OCI-LY7 (cell line): Measurements from ENCODE around the gene MRPS12. TPM values are rescaled to one million over a fixed set of nuclear protein-coding genes. Genes with fewer than 3 reads are reported as not detected.

Experiments used
- BruUV-seq: library from RNA; stranded (reverse); fragments of 400-500 nt; replicated peaks from 2 replicates; lab custom pipeline; 2021; lab: Mats Ljungman, UMichigan
- CTCF ChIA-PET: fragments of 300-600 bp; sonication (Branson Sonifier 250); formaldehyde crosslinking; loops from one replicate; lab custom pipeline; 2022; ENCODE audit warnings: antibody characterized with exemption; ENCODE audit not compliant: unreplicated experiment; lab: Charles Lee
- POLR2A ChIA-PET: fragments of 300-600 bp; sonication (Branson Sonifier 250); formaldehyde crosslinking; loops from one replicate; lab custom pipeline; 2022; ENCODE audit warnings: antibody characterized with exemption; lab: Charles Lee
- DNase-seq: peaks from one replicate; pipeline ENCODE4 v3.0.0-alpha.2; 2015; ENCODE audit warnings: low spot score
- H2AFZ ChIP-seq: fragments of 200-600 bp; sonication (generic), shearing (Covaris generic); 2 replicates; pipeline ENCODE4 v1.6.1; 2014; ENCODE audit warnings: mild to moderate bottlenecking, antibody characterized with exemption, low read length, moderate library complexity
- H3K27ac ChIP-seq: fragments of 200-600 bp; sonication (generic); 2 replicates; pipeline ENCODE4 v1.5.1; 2014; ENCODE audit warnings: mixed run types, low read depth, mild to moderate bottlenecking, moderate library complexity, low read length, inconsistent platforms; ENCODE audit not compliant: poor library complexity, severe bottlenecking
- H3K36me3 ChIP-seq: fragments of 200-600 bp; sonication (generic); 2 replicates; pipeline ENCODE4 v1.6.1; 2014; ENCODE audit warnings: mild to moderate bottlenecking, antibody characterized with exemption, low read length, moderate library complexity, mixed read lengths; ENCODE audit not compliant: insufficient read depth
- H3K4me1 ChIP-seq: fragments of 200-600 bp; sonication (generic); 2 replicates; pipeline ENCODE4 v1.5.1; 2014; ENCODE audit warnings: mild to moderate bottlenecking, low read length; ENCODE audit not compliant: insufficient read depth, poor library complexity, severe bottlenecking
- H3K4me2 ChIP-seq: fragments of 200-600 bp; sonication (generic); 2 replicates; pipeline ENCODE4 v1.6.1; 2014; ENCODE audit warnings: mild to moderate bottlenecking, low read length
- H3K4me3 ChIP-seq: fragments of 200-600 bp; sonication (generic); 2 replicates; pipeline ENCODE4 v1.5.1; 2014; ENCODE audit warnings: mild to moderate bottlenecking, low read depth, low read length; ENCODE audit not compliant: poor library complexity, severe bottlenecking
- H3K79me2 ChIP-seq: fragments of 200-600 bp; sonication (generic); 2 replicates; pipeline ENCODE4 v1.6.1; 2016; ENCODE audit warnings: low read depth, mild to moderate bottlenecking, low read length, moderate library complexity, mixed read lengths; ENCODE audit not compliant: insufficient read depth
- H3K9me2 ChIP-seq: fragments of 200-600 bp; sonication (generic); 2 replicates; pipeline ENCODE4 v1.6.1; 2016; ENCODE audit warnings: mild to moderate bottlenecking, low read length, mixed read lengths; ENCODE audit not compliant: insufficient read depth
- H3K9me3 ChIP-seq: fragments of 200-600 bp; sonication (generic); 2 replicates; pipeline ENCODE4 v1.6.1; 2014; ENCODE audit warnings: mild to moderate bottlenecking, mixed run types, low read length, mixed read lengths
- H4K20me1 ChIP-seq: fragments of 200-600 bp; sonication (generic); 2 replicates; pipeline ENCODE4 v1.6.1; 2014; ENCODE audit warnings: mild to moderate bottlenecking, antibody characterized with exemption, low read length, moderate library complexity, mixed read lengths; ENCODE audit not compliant: insufficient read depth
- CTCF ChIP-seq: fragments of 200-600 bp; sonication (generic); conservative IDR thresholded peaks from 2 replicates; pipeline ENCODE4 v1.5.1; 2014; ENCODE audit warnings: mild to moderate bottlenecking, antibody characterized with exemption, low read length, moderate library complexity, mixed read lengths
- EZH2phosphoT487 ChIP-seq: fragments of 200-600 bp; sonication (generic); IDR thresholded peaks from 2 replicates; pipeline ENCODE4 v1.6.1; 2018; ENCODE audit warnings: low read depth, borderline replicate concordance, mild to moderate bottlenecking, mixed run types, antibody characterized with exemption, low read length, moderate library complexity, mixed read lengths
- intact Hi-C: fragments of 100-400 bp; cut with micrococcal nuclease; formaldehyde crosslinking; loops from one replicate; pipeline ENCODE4 v1.10.0; 2022; ENCODE audit not compliant: unreplicated experiment
- total RNA-seq, 2 experiments: library from RNA; depleted of rRNA in 1 of 2; stranded (reverse); fragments of >200 nt in 1 of 2; shearing (Covaris generic) in 1 of 2; gene quantifications; 2 replicates each; pipeline ENCODE4 v1.2.3, GENCODE V29; 2014 to 2022

Gene MRPS12
- total RNA-seq, 2 experiments from 2014 or later: 63.5 to 74.6 TPM

- intact Hi-C loops: no loop called here
- Histone ChIP-seq H3K9me2 (no peaks in the 10 kb centered on the region), H3K27ac (no peak overlapping the region), H3K9me3 (no peaks in the 10 kb centered on the region), H3K79me2 (no peaks in the 10 kb centered on the region), H4K20me1 (no peaks in the 10 kb centered on the region), H3K4me3 (no peak overlapping the region), H3K36me3 (no peaks in the 10 kb centered on the region), H3K4me1 (no peaks in the 10 kb centered on the region), H2AFZ (no peak overlapping the region), H3K4me2 (no peak overlapping the region)
- ChIA-PET POLR2A (no interaction called here), CTCF (no interaction called here)
- DNase-seq: no peak
- no peak for TF ChIP-seq EZH2phosphoT487
- no peak for TF ChIP-seq CTCF
- BruUV-seq: no TSS peak
These were observed 15.1 kb upstream of the MRPS12 start for GRCh38 chr19:38915329-38916321.

GRCh38 chr19:38917516-38917915, 13.2 kb upstream of the MRPS12 start:
- intact Hi-C loops: no loop called here
- ChIA-PET CTCF (no interaction called here), POLR2A (interaction anchor here (0.5 kb wide), 2 partner anchors 156 to 376 kb away, joined by 4 read pairs; no protein-coding TSS in a partner anchor)

More at GRCh38 chr19:38917516-38917915, 13.2 kb upstream of the MRPS12 start:
- TF ChIP-seq EZH2phosphoT487 (no peak), CTCF (no peak)
- peaks cover 9% of the 10 kb centered on the region; the same call in 1 of the 2 replicates for H3K36me3 ChIP-seq
- no peaks in the 10 kb centered on the region for H4K20me1 ChIP-seq
- H3K79me2 ChIP-seq: no peaks in the 10 kb centered on the region
- no peaks in the 10 kb centered on the region for H3K4me1 ChIP-seq
- no peak overlapping the region for H3K4me2 ChIP-seq
- H3K9me2 ChIP-seq: no peaks in the 10 kb centered on the region
- H3K27ac ChIP-seq: no peak overlapping the region
- H3K4me3 ChIP-seq: no peak overlapping the region
- BruUV-seq: no TSS peak
- no peak for DNase-seq
- no peak overlapping the region for H2AFZ ChIP-seq
- no peaks in the 10 kb centered on the region for H3K9me3 ChIP-seq
